GM12878 (cell line): ENCODE measurements around the gene LIFR. TPM values are rescaled to one million over a fixed set of nuclear protein-coding genes. Genes with fewer than 3 reads are reported as not detected.

Source experiments
- ATAC-seq: fragments of 200-7000 bp; cut with Tn5 transposase; 3 replicates; pipeline ENCODE4 v1.9.1; 2020; ENCODE audit warnings: mild to moderate bottlenecking, moderate library complexity
- BruUV-seq: library from RNA; stranded (reverse); fragments of 400-500 nt; replicated peaks from 2 replicates; lab custom pipeline; 2021; lab: Mats Ljungman, UMichigan
- CTCF ChIA-PET: fragments of 300-600 bp; sonication (Branson Sonifier 250); formaldehyde crosslinking; extraction: SDS; loops from one replicate; lab custom pipeline; 2021; ENCODE audit warnings: inconsistent platforms; lab: Yijun Ruan, JAX
- POLR2A ChIA-PET: fragments of 350-600 bp; formaldehyde crosslinking; extraction: SDS; loops from one replicate; lab custom pipeline; 2021; ENCODE audit warnings: inconsistent platforms; lab: Charles Lee
- RAD21 ChIA-PET: fragments of 300-600 bp; sonication (Branson Sonifier 250); formaldehyde crosslinking; loops from one replicate; lab custom pipeline; 2023; ENCODE audit warnings: antibody characterized with exemption; ENCODE audit not compliant: unreplicated experiment; lab: Charles Lee
- SMC1A ChIA-PET: fragments of 300-600 bp; sonication (Branson Sonifier 250); formaldehyde crosslinking; loops from one replicate; lab custom pipeline; 2023; ENCODE audit not compliant: unreplicated experiment, uncharacterized antibody; lab: Charles Lee
- DNase-seq: peaks from one replicate; pipeline ENCODE4 v3.0.0-alpha.2; 2011; ENCODE audit warnings: low read depth, low spot score
- FAIRE-seq: peaks from 3 replicates; lab custom pipeline; 2011; peaks lifted over from hg19 to GRCh38; lab: Jason Lieb, UNC
- H2AFZ ChIP-seq: 2 replicates; pipeline ENCODE4 v1.6.0; 2011; ENCODE audit warnings: low read depth, low read length, control low read depth; ENCODE audit not compliant: control insufficient read depth
- H3K27ac ChIP-seq: 2 replicates; pipeline ENCODE4 v1.5.1; 2011; ENCODE audit warnings: control low read depth; ENCODE audit not compliant: control insufficient read depth, insufficient read depth
- H3K27me3 ChIP-seq, 2 experiments: replicated peaks in 1 of 2; 2 replicates each; pipeline versions ENCODE4 v1.6.0 to v1.6.1; 2011; ENCODE audit warnings: low read length in 1 of 2; ENCODE audit not compliant: control insufficient read depth in 2 of 2, insufficient read depth in 2 of 2
- H3K36me3 ChIP-seq, 2 experiments: 2 replicates each; pipeline ENCODE4 v1.5.1; 2011; ENCODE audit warnings: low read length in 1 of 2; ENCODE audit not compliant: control insufficient read depth in 2 of 2, insufficient read depth in 2 of 2
- H3K4me1 ChIP-seq: 2 replicates; pipeline ENCODE4 v1.6.1; 2011; ENCODE audit warnings: mild to moderate bottlenecking, low read length, moderate library complexity, mixed read lengths; ENCODE audit not compliant: control insufficient read depth, insufficient read depth
- H3K4me2 ChIP-seq: 2 replicates; pipeline ENCODE4 v1.6.0; 2011; ENCODE audit warnings: control low read depth; ENCODE audit not compliant: control insufficient read depth, insufficient read depth
- H3K4me3 ChIP-seq: fragments of 200-600 bp; sonication (generic); 2 replicates; pipeline ENCODE4 v1.5.1; 2016
- H3K79me2 ChIP-seq: 2 replicates; pipeline ENCODE4 v1.6.0; 2011; ENCODE audit warnings: low read length; ENCODE audit not compliant: control insufficient read depth, insufficient read depth
- H3K9ac ChIP-seq: 2 replicates; pipeline ENCODE4 v1.8.0; 2011; ENCODE audit warnings: low read length, control low read depth, mixed read lengths; ENCODE audit not compliant: control insufficient read depth, insufficient read depth
- H3K9me3 ChIP-seq: replicated peaks from 3 replicates; pipeline ENCODE4 v1.5.1; 2011; ENCODE audit warnings: mild to moderate bottlenecking, low read length; ENCODE audit not compliant: control insufficient read depth, insufficient read depth
- H4K20me1 ChIP-seq: 2 replicates; pipeline ENCODE4 v1.6.0; 2011; ENCODE audit not compliant: control insufficient read depth, insufficient read depth
- ATF7 ChIP-seq: fragments of 450-650 bp; IDR thresholded peaks from 2 replicates; pipeline ENCODE4 v1.6.1; 2016; ENCODE audit warnings: low read depth, mild to moderate bottlenecking
- BMI1 ChIP-seq: fragments of 450-650 bp; IDR thresholded peaks from 2 replicates; pipeline ENCODE4 v1.6.1; 2016; ENCODE audit warnings: mild to moderate bottlenecking, moderate library complexity, borderline replicate concordance
- BRCA1 ChIP-seq: IDR thresholded peaks from 2 replicates; pipeline ENCODE4 v1.6.1; 2011; ENCODE audit warnings: low read depth, low read length, improper control_type of control experiment
- HDAC2 ChIP-seq: fragments of 200-600 bp; sonication (generic); IDR thresholded peaks from 2 replicates; pipeline ENCODE4 v1.6.1; 2017
- PML ChIP-seq: IDR thresholded peaks from 2 replicates; pipeline ENCODE4 v1.6.1; 2012; ENCODE audit warnings: low read length, inconsistent platforms
- SUZ12 ChIP-seq: fragments of 200-600 bp; sonication (generic); IDR thresholded peaks from one replicate; pipeline ENCODE4 v1.6.1; 2018; ENCODE audit warnings: antibody characterized with exemption, mild to moderate bottlenecking; ENCODE audit not compliant: unreplicated experiment
- ZBTB40 ChIP-seq: fragments of 450-650 bp; IDR thresholded peaks from 2 replicates; pipeline ENCODE4 v1.6.1; 2016; ENCODE audit warnings: mild to moderate bottlenecking, moderate library complexity, borderline replicate concordance
- ZNF207 ChIP-seq: fragments of 450-650 bp; IDR thresholded peaks from 2 replicates; pipeline ENCODE4 v1.6.1; 2014; ENCODE audit warnings: antibody characterized with exemption, mild to moderate bottlenecking, borderline replicate concordance
- ZNF384 ChIP-seq: IDR thresholded peaks from 2 replicates; pipeline ENCODE4 v1.6.1; 2012; ENCODE audit warnings: low read depth, mild to moderate bottlenecking, low read length, improper control_type of control experiment, borderline replicate concordance
- WGBS: methylation state at CpG from one replicate; pipeline ENCODE4 v1.1.6; 2016; ENCODE audit warnings: low lambda C conversion rate; ENCODE audit not compliant: insufficient replicate concordance, insufficient coverage; ENCODE audit errors: missing lambda C conversion rate; 5-methylcytosine and 5-hydroxymethylcytosine counted together
- in situ Hi-C: fragments of 300-500 bp; cut with MboI; formaldehyde crosslinking; loops from 9 replicates; pipeline ENCODE4 v1.14.3; 2018; ENCODE audit warnings: mixed read lengths
- intact Hi-C: fragments of 100-400 bp; cut with micrococcal nuclease; formaldehyde crosslinking; loops from one replicate; pipeline ENCODE4 v1.14.2; 2022; ENCODE audit not compliant: unreplicated experiment
- polyA plus RNA-seq, 11 experiments: library from polyadenylated mRNA; depleted of rRNA in 4 of 11; unstranded in 6 of 11; stranded (reverse) in 5 of 11; fragments of >200 nt; fragmentation: Nextera tagmentation in 4 of 11; fragmentation: Illumina TruSeq in 1 of 11; extraction: Ambion mirVana in 4 of 11; extraction: Trizol in 1 of 11; gene quantifications; 1 replicate in 1 of 11; 2 replicates in 10 of 11; pipeline versions ENCODE4 v1.2.1 to v1.2.3, GENCODE V29; 2011 to 2016; ENCODE audit warnings: inconsistent platforms in 2 of 11, missing spikeins in 2 of 11, low read depth in 1 of 11
- total RNA-seq, 4 experiments: library from RNA; depleted of rRNA in 3 of 4; stranded (reverse); fragments of >200 nt in 3 of 4; fragmentation: Illumina TruSeq in 1 of 4; extraction: Trizol in 1 of 4; gene quantifications; 2 replicates each; pipeline versions ENCODE4 v1.2.1 to v1.2.3, GENCODE V29; 2013 to 2021
- TF ChIP-seq, protein P1 (sequence below): IDR thresholded peaks from 2 replicates; pipeline ENCODE4 v1.6.1; 2012; ENCODE audit warnings: low read depth, low read length, improper control_type of control experiment

The LIFR gene
- total and polyA plus RNA-seq, 10 of the 15 experiments (the other 5 are each of a cell fraction or from before 2014, with no cell fraction given): 0.10 TPM; not detected in 9

GRCh38 chr5:38483805-38484398 lies 72.5 kb downstream of the LIFR start:
- peaks cover 0 to 6% of the 10 kb centered on the region in 2 experiments; a peak in 2 of 4 replicates for H3K27me3 ChIP-seq
- H3K27ac ChIP-seq: no peak overlapping the region
- WGBS: 57% methylated on average over 9 of the region's 10 CpGs
- RAD21 ChIA-PET: interaction anchor here (1.3 kb wide), 1 partner anchor 42 kb away, joined by 4 read pairs; no protein-coding TSS in a partner anchor
- no peaks in the 10 kb centered on the region for H3K4me1 ChIP-seq
- ATAC-seq (no peak), FAIRE-seq (no peak), DNase-seq (no peak)
- no peaks in the 10 kb centered on the region for H4K20me1 ChIP-seq
- intact Hi-C loops (no loop called here), in situ Hi-C loops (no loop called here)
- H3K36me3 ChIP-seq: no peaks in the 10 kb centered on the region
- CTCF ChIA-PET: no interaction called here
- TF ChIP-seq PML: no peak
- H3K4me3 ChIP-seq: no peak overlapping the region
- H3K9me3 ChIP-seq: no peaks in the 10 kb centered on the region
- no peak overlapping the region for H2AFZ ChIP-seq
- no peak overlapping the region for H3K9ac ChIP-seq
- BruUV-seq: no TSS peak
- SMC1A ChIA-PET: no interaction called here
- H3K79me2 ChIP-seq: no peaks in the 10 kb centered on the region
- POLR2A ChIA-PET: no interaction called here
- no peak overlapping the region for H3K4me2 ChIP-seq

- Histone ChIP-seq H3K4me3 (no peak overlapping the region), H3K4me1 (no peaks in the 10 kb centered on the region), H3K9me3 (no peaks in the 10 kb centered on the region), H3K4me2 (no peak overlapping the region), H3K36me3 (no peaks in the 10 kb centered on the region), H2AFZ (no peak overlapping the region), H4K20me1 (no peaks in the 10 kb centered on the region), H3K27me3 (peaks cover 0 to 2% of the 10 kb centered on the region in 2 experiments; a peak in 1 of 4 replicates), H3K79me2 (no peaks in the 10 kb centered on the region), H3K9ac (no peak overlapping the region), H3K27ac (no peak overlapping the region)
- WGBS: 50% methylated on average over 6 of the region's 6 CpGs
- FAIRE-seq: no peak
- ATAC-seq: no peak
- ChIA-PET CTCF (interaction anchor here (1.2 kb wide), 1 partner anchor 38 kb away, joined by 7 read pairs; no protein-coding TSS in a partner anchor), SMC1A (no interaction called here), POLR2A (no interaction called here), RAD21 (no interaction called here)
- in situ Hi-C loops: no loop called here
- intact Hi-C loops: no loop called here
- BruUV-seq: no TSS peak
- DNase-seq: no peak
- no peak for TF ChIP-seq PML
- TF ChIP-seq BRCA1: no peak
- no peak for TF ChIP-seq HDAC2
- TF ChIP-seq ATF7: no peak
- TF ChIP-seq BMI1: no peak
- TF ChIP-seq, protein P1, sequence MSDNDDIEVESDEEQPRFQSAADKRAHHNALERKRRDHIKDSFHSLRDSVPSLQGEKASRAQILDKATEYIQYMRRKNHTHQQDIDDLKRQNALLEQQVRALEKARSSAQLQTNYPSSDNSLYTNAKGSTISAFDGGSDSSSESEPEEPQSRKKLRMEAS: no peak
- TF ChIP-seq ZNF207: no peak
- TF ChIP-seq ZNF384: no peak
- no peak for TF ChIP-seq ZBTB40
- no peak for TF ChIP-seq SUZ12
Measured at GRCh38 chr5:38479315-38479904, 77.0 kb downstream of the LIFR start.
